ENCODE measurements around the gene TRPM8.
"Not testable (repeated sequence)": the region's sequence is repeated elsewhere in the genome, so short reads cannot be mapped to it uniquely, and the experiment has no call there.

TRPM8 gene

GRCh38 chr2:233950078-233950825 lies 33.1 kb downstream of the TRPM8 start:
- no peak overlapping the region for H3K4me3 ChIP-seq (ENCODE audit: insufficient read length, low read depth)
- H3K9me3 ChIP-seq (ENCODE audit: insufficient read depth, low read length) = no peaks in the 10 kb centered on the region
- no peak overlapping the region for H3K9ac ChIP-seq (ENCODE audit: insufficient read length, low read depth)
- DNase-seq (ENCODE audit: low read depth, low spot score) = no peak
- H3K36me3 ChIP-seq (ENCODE audit: insufficient read depth, insufficient read length, low read length) = no peaks in the 10 kb centered on the region
- no peaks in the 10 kb centered on the region for H3K4me1 ChIP-seq (ENCODE audit: insufficient read depth, insufficient read length)
- TF ChIP-seq YY1 (IDR thresholded peaks at IDR 0.05; ENCODE audit: insufficient read depth, insufficient read length) (no peak), SUZ12 (IDR thresholded peaks at IDR 0.05; ENCODE audit: extremely low read depth, insufficient read depth, insufficient read length) (no peak), ZNF274 (IDR thresholded peaks at IDR 0.05; ENCODE audit: low read depth, low read length) (no peak)
- no peaks in the 10 kb centered on the region for H3K27me3 ChIP-seq (ENCODE audit: insufficient read depth, insufficient read length)

- Histone ChIP-seq H3K4me3 (ENCODE audit: insufficient read length, low read depth) (no peak overlapping the region), H3K9ac (ENCODE audit: insufficient read length, low read depth) (no peak overlapping the region), H3K9me3 (ENCODE audit: insufficient read depth, low read length) (no peaks in the 10 kb centered on the region), H3K36me3 (ENCODE audit: insufficient read depth, insufficient read length, low read length) (no peaks in the 10 kb centered on the region), H3K27me3 (ENCODE audit: insufficient read depth, insufficient read length) (no peaks in the 10 kb centered on the region), H3K4me1 (ENCODE audit: insufficient read depth, insufficient read length) (no peaks in the 10 kb centered on the region)
- no peak for DNase-seq (ENCODE audit: low read depth, low spot score)
- TF ChIP-seq ZNF274 (IDR thresholded peaks at IDR 0.05; ENCODE audit: low read depth, low read length) (no peak), SUZ12 (IDR thresholded peaks at IDR 0.05; ENCODE audit: extremely low read depth, insufficient read depth, insufficient read length) (no peak), YY1 (IDR thresholded peaks at IDR 0.05; ENCODE audit: insufficient read depth, insufficient read length) (no peak)
Measured at GRCh38 chr2:233952335-233952734, 35.2 kb downstream of the TRPM8 start.

GRCh38 chr2:233953087-233953801 lies 36.1 kb downstream of the TRPM8 start:
- Histone ChIP-seq H3K9me3 (ENCODE audit: insufficient read depth, low read length) (no peaks in the 10 kb centered on the region), H3K4me1 (ENCODE audit: insufficient read depth, insufficient read length) (no peaks in the 10 kb centered on the region), H3K4me3 (ENCODE audit: insufficient read length, low read depth) (no peak overlapping the region), H3K36me3 (ENCODE audit: insufficient read depth, insufficient read length, low read length) (no peaks in the 10 kb centered on the region), H3K9ac (ENCODE audit: insufficient read length, low read depth) (no peak overlapping the region), H3K27me3 (ENCODE audit: insufficient read depth, insufficient read length) (no peaks in the 10 kb centered on the region)
- DNase-seq (ENCODE audit: low read depth, low spot score) = no peak
- TF ChIP-seq YY1 (IDR thresholded peaks at IDR 0.05; ENCODE audit: insufficient read depth, insufficient read length) (no peak), SUZ12 (IDR thresholded peaks at IDR 0.05; ENCODE audit: extremely low read depth, insufficient read depth, insufficient read length) (no peak), ZNF274 (IDR thresholded peaks at IDR 0.05; ENCODE audit: low read depth, low read length) (no peak)

- Histone ChIP-seq H3K4me1 (ENCODE audit: insufficient read depth, insufficient read length) (peaks cover 3% of the 10 kb centered on the region), H3K9me3 (ENCODE audit: insufficient read depth, low read length) (no peaks in the 10 kb centered on the region), H3K36me3 (ENCODE audit: insufficient read depth, insufficient read length, low read length) (no peaks in the 10 kb centered on the region), H3K9ac (ENCODE audit: insufficient read length, low read depth) (no peak overlapping the region), H3K27me3 (ENCODE audit: insufficient read depth, insufficient read length) (no peaks in the 10 kb centered on the region), H3K4me3 (ENCODE audit: insufficient read length, low read depth) (no peak overlapping the region)
- no peak for DNase-seq (ENCODE audit: low read depth, low spot score)
- TF ChIP-seq YY1 (IDR thresholded peaks at IDR 0.05; ENCODE audit: insufficient read depth, insufficient read length) (no peak), ZNF274 (IDR thresholded peaks at IDR 0.05; ENCODE audit: low read depth, low read length) (no peak), SUZ12 (IDR thresholded peaks at IDR 0.05; ENCODE audit: extremely low read depth, insufficient read depth, insufficient read length) (no peak)
Measured at GRCh38 chr2:233960203-233960602, 43.0 kb downstream of the TRPM8 start.

GRCh38 chr2:233961905-233962304 lies 44.7 kb downstream of the TRPM8 start:
- H3K4me1 ChIP-seq (ENCODE audit: insufficient read depth, insufficient read length) = peaks cover 4% of the 10 kb centered on the region
- H3K27me3 ChIP-seq (ENCODE audit: insufficient read depth, insufficient read length) = no peaks in the 10 kb centered on the region
- H3K9me3 ChIP-seq (ENCODE audit: insufficient read depth, low read length) = no peaks in the 10 kb centered on the region
- TF ChIP-seq ZNF274 (IDR thresholded peaks at IDR 0.05; ENCODE audit: low read depth, low read length) (no peak), YY1 (IDR thresholded peaks at IDR 0.05; ENCODE audit: insufficient read depth, insufficient read length) (no peak)
- no peak overlapping the region for H3K9ac ChIP-seq (ENCODE audit: insufficient read length, low read depth)
- H3K4me3 ChIP-seq (ENCODE audit: insufficient read length, low read depth) = no peak overlapping the region
- no peak for DNase-seq (ENCODE audit: low read depth, low spot score)
- H3K36me3 ChIP-seq (ENCODE audit: insufficient read depth, insufficient read length, low read length) = no peaks in the 10 kb centered on the region

- H3K4me1 ChIP-seq (ENCODE audit: insufficient read depth, insufficient read length) = peaks cover 4% of the 10 kb centered on the region
- H3K9me3 ChIP-seq (ENCODE audit: insufficient read depth, low read length) = no peaks in the 10 kb centered on the region
- no peaks in the 10 kb centered on the region for H3K27me3 ChIP-seq (ENCODE audit: insufficient read depth, insufficient read length)
Measured at GRCh38 chr2:233964581-233964980, 47.4 kb downstream of the TRPM8 start.

GRCh38 chr2:233965032-233965603 lies 47.9 kb downstream of the TRPM8 start:
- Histone ChIP-seq H3K4me1 (ENCODE audit: insufficient read depth, insufficient read length) (peaks cover 4% of the 10 kb centered on the region), H3K36me3 (ENCODE audit: insufficient read depth, insufficient read length, low read length) (no peaks in the 10 kb centered on the region), H3K4me3 (ENCODE audit: insufficient read length, low read depth) (no peak overlapping the region), H3K9ac (ENCODE audit: insufficient read length, low read depth) (no peak overlapping the region), H3K27me3 (ENCODE audit: insufficient read depth, insufficient read length) (no peaks in the 10 kb centered on the region), H3K9me3 (ENCODE audit: insufficient read depth, low read length) (no peaks in the 10 kb centered on the region)
- no peak for TF ChIP-seq ZNF274 (IDR thresholded peaks at IDR 0.05; ENCODE audit: low read depth, low read length)
- TF ChIP-seq SUZ12 (IDR thresholded peaks at IDR 0.05; ENCODE audit: extremely low read depth, insufficient read depth, insufficient read length) = no peak
- no peak for TF ChIP-seq YY1 (IDR thresholded peaks at IDR 0.05; ENCODE audit: insufficient read depth, insufficient read length)
- no peak for DNase-seq (ENCODE audit: low read depth, low spot score)

More at GRCh38 chr2:233964581-233964980, 47.4 kb downstream of the TRPM8 start:
- H3K4me3 ChIP-seq (ENCODE audit: insufficient read length, low read depth) = no peak overlapping the region
- TF ChIP-seq SUZ12 (IDR thresholded peaks at IDR 0.05; ENCODE audit: extremely low read depth, insufficient read depth, insufficient read length) (no peak), ZNF274 (IDR thresholded peaks at IDR 0.05; ENCODE audit: low read depth, low read length) (no peak), YY1 (IDR thresholded peaks at IDR 0.05; ENCODE audit: insufficient read depth, insufficient read length) (no peak)
- H3K36me3 ChIP-seq (ENCODE audit: insufficient read depth, insufficient read length, low read length) = no peaks in the 10 kb centered on the region
- no peak overlapping the region for H3K9ac ChIP-seq (ENCODE audit: insufficient read length, low read depth)
- no peak for DNase-seq (ENCODE audit: low read depth, low spot score)

GRCh38 chr2:233965646-233966045 lies 48.5 kb downstream of the TRPM8 start:
- H3K9ac ChIP-seq (ENCODE audit: insufficient read length, low read depth); H3K9me3 ChIP-seq (ENCODE audit: insufficient read depth, low read length); H3K4me1 ChIP-seq (ENCODE audit: insufficient read depth, insufficient read length); H3K36me3 ChIP-seq (ENCODE audit: insufficient read depth, insufficient read length, low read length); H3K4me3 ChIP-seq (ENCODE audit: insufficient read length, low read depth); DNase-seq (ENCODE audit: low read depth, low spot score); H3K27me3 ChIP-seq (ENCODE audit: insufficient read depth, insufficient read length): not testable (repeated sequence)

All from NT2/D1 (cell line).